WERI-Rb-1 (cell line): Measurements from ENCODE around the gene ASL.
"Not testable (repeated sequence)": the region's sequence is repeated elsewhere in the genome, so short reads cannot be mapped to it uniquely, and the experiment has no call there.

Source experiments
- DNase-seq: peaks from one replicate; pipeline ENCODE4 v3.0.0-alpha.2; 2020
- H3K27ac ChIP-seq: fragments of 250-450 bp; sonication (Bioruptor Pico); 2 replicates; pipeline ENCODE4 v1.5.1; 2020; ENCODE audit warnings: mild to moderate bottlenecking, moderate library complexity
- H3K27me3 ChIP-seq: fragments of 250-450 bp; sonication (Bioruptor Pico); 2 replicates; pipeline ENCODE4 v1.5.1; 2021; ENCODE audit warnings: mild to moderate bottlenecking, low read depth, moderate library complexity; ENCODE audit not compliant: insufficient read depth, severe bottlenecking
- H3K36me3 ChIP-seq: fragments of 250-450 bp; sonication (Bioruptor Pico); 2 replicates; pipeline ENCODE4 v1.5.1; 2020; ENCODE audit warnings: mild to moderate bottlenecking, moderate library complexity
- H3K4me3 ChIP-seq: 2 replicates; pipeline ENCODE4 v1.5.1; 2011; ENCODE audit warnings: low read depth, mild to moderate bottlenecking, control low read depth, low read length
- H3K9me3 ChIP-seq: fragments of 250-450 bp; sonication (Bioruptor Pico); 2 replicates; pipeline ENCODE4 v1.5.1; 2021; ENCODE audit warnings: mild to moderate bottlenecking, moderate library complexity; ENCODE audit not compliant: severe bottlenecking
- TF ChIP-seq, protein P1 (sequence below): IDR thresholded peaks from 2 replicates; pipeline ENCODE4 v1.5.1; 2011; ENCODE audit warnings: low read depth, mild to moderate bottlenecking, control low read depth, inconsistent platforms, low read length

ASL gene

DNA sequence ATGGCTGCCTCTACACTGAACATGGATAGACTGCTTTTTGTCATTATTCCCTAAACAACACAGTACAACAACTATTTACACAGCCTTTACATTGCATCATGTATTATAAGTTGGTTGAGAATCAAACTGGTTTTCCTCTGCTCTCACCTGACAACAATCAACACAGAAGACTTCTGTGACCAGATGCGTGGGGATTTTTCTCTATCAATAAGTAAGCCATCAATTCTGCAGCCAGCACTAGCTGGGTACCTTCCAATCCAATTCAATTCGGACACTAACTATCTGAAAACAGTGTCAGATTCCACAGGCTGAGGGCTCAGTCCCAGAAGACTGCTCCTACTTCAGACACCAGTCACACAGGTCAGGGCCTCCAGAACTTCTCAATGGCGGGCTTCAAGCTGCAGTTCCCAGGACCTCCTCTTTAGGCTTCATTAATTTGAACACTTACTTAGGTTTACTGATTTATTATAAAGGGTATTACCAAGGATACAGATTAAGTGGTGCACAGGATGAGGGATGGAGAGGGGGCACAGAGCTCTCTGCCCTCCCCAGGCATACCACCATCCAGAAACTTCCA, 36.4 kb upstream of the ASL start:
- DNase-seq, result no peak
- Histone ChIP-seq H3K9me3 (no peaks in the 10 kb centered on the region), H3K27me3 (no peaks in the 10 kb centered on the region), H3K36me3 (no peaks in the 10 kb centered on the region), H3K27ac (no peak overlapping the region), H3K4me3 (no peak overlapping the region)
- TF ChIP-seq, protein P1, sequence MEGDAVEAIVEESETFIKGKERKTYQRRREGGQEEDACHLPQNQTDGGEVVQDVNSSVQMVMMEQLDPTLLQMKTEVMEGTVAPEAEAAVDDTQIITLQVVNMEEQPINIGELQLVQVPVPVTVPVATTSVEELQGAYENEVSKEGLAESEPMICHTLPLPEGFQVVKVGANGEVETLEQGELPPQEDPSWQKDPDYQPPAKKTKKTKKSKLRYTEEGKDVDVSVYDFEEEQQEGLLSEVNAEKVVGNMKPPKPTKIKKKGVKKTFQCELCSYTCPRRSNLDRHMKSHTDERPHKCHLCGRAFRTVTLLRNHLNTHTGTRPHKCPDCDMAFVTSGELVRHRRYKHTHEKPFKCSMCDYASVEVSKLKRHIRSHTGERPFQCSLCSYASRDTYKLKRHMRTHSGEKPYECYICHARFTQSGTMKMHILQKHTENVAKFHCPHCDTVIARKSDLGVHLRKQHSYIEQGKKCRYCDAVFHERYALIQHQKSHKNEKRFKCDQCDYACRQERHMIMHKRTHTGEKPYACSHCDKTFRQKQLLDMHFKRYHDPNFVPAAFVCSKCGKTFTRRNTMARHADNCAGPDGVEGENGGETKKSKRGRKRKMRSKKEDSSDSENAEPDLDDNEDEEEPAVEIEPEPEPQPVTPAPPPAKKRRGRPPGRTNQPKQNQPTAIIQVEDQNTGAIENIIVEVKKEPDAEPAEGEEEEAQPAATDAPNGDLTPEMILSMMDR, result no peak

DNA sequence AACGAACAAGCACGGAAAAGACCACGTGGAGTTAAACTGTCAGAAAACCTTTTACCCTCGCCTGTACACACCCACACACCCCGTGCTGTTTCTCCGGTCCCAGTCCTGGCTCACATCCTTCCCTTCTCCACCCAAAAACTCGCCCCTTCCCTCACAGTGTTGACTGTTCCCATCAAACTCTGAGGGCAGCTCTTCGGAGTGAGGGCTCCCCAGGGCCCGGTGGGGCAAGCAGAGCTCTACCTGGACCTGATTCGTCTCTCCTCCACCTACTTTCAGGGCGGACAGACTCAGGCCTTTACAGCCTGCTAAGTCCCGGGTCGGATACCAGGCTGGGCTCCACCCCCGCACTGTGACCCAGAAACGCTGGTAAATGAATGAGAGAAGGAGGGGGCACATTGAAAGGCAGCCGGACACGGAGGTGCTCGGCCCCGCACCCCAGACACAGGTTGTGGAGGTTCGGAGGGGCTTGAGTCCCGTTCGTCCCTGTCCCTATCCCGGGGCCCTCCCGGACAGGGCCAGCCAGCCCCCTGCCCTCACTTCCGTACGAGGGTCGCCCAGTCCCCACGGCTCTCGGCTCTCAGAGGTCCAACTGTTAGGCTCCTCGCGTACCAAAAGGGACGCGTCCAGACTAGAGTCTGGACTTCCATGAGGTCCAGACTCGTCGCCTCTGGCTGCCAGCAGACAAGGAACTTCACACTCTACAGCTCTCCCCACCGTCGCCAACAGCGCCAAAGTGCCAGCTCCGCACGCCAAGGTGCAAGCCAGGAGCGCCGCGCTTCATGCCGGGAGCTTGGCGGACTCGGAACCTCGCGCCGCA, 31.7 kb upstream of the ASL start:
- no peak for DNase-seq
- TF ChIP-seq, protein P1, result no peak
- no peaks in the 10 kb centered on the region for H3K9me3 ChIP-seq

DNA sequence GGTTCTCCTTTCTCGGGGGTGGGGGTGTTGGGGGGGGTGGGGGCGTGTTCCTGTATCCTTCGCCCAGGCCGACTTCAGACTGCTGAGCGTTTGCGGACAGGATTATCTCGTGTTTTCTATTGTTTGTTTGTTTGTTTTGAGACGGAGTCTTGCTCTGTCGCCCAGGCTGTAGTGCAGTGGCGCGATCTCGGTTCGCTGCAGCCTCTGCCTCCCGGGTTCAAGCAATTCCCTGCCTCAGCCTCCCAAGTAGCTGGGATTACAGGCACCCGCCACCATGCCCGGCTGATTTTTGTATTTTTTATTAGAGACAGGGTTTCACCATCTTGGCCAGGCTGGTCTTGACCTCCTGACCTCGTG, 31.1 kb upstream of the ASL start:
- not testable (repeated sequence) for H3K27ac ChIP-seq, DNase-seq, H3K4me3 ChIP-seq, H3K9me3 ChIP-seq, H3K27me3 ChIP-seq, H3K36me3 ChIP-seq

More for the DNA sequence above, 31.7 kb upstream of the ASL start:
- Histone ChIP-seq H3K36me3 (no peaks in the 10 kb centered on the region), H3K4me3 (no peak overlapping the region), H3K27ac (no peak overlapping the region), H3K27me3 (no peaks in the 10 kb centered on the region)

DNA sequence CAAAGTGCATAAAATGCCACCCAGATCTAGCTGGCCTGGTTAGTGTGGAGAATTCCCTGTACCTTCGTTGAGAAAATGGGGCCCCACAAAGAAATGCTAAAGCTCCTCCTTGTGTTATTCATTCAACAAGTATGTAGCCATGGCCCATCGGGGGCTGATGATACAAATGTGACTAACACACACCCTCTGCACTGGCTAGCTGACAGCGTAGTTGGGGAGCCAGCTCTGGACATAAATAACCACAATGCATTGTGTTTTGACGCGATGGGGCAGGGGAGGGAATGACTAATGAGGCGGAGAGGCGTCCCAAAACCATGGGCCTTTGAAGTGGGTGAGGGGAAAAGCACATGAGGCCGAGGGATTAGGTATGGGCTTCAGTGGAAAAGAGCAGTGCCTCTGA, 28.2 kb upstream of the ASL start:
- Histone ChIP-seq H3K27me3 (no peaks in the 10 kb centered on the region), H3K36me3 (no peaks in the 10 kb centered on the region), H3K9me3 (no peaks in the 10 kb centered on the region), H3K27ac (no peak overlapping the region), H3K4me3 (no peak overlapping the region)
- DNase-seq, result no peak
- TF ChIP-seq, protein P1, result no peak

DNA sequence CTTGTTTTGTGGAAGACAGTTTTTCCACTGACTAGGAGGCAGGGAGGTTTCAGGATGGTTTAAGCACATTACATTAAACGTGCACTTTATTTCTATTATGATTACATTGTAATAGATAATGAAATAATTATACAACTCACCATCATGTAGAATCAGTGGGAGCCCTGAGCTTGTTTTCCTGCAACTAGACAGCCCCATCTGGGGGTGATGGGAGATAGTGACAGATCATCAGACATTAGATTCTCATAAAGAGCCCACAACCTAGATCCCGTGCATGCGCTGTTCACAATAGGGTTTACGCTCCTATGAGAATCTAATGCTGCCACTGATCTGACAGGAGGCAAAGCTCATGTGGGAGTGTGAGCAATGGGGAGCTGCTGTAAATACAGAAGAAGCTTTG, 25.7 kb upstream of the ASL start:
- DNase-seq, H3K4me3 ChIP-seq, H3K9me3 ChIP-seq, H3K36me3 ChIP-seq, H3K27me3 ChIP-seq, H3K27ac ChIP-seq: not testable (repeated sequence)

DNA sequence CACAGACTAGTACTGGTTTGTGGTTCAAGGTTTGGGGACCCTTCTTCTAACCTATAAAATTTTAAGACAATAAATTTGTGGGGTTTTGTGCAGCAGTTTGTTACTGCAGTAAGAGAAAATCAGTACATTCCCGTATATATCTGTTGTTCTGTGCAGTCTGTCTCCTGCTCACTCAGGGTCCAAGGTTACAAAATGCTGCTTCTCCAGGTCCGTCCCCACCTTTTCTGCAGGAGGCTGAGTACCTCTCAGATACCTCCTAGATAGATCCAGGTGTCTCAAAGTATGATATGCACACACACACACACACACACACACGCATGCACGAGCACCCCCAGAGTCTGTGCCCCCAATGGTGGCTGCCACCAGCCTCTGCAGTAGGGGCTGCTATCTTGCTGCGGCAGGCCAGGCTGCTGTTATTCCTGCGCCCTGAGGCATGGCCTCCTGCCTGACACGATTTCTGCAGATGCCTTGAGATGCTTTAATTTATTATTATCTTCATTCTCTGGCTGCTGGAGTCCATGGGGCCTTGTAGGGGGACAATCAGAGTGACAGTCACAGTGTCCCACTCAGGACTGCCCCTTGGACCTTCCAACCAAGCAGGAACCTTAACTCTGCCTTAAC, 25.2 kb upstream of the ASL start:
- no peaks in the 10 kb centered on the region for H3K9me3 ChIP-seq
- H3K27me3 ChIP-seq, result no peaks in the 10 kb centered on the region
- H3K4me3 ChIP-seq, result no peak overlapping the region
- TF ChIP-seq, protein P1, result no peak
- H3K36me3 ChIP-seq, result no peaks in the 10 kb centered on the region
- DNase-seq, result no peak
- H3K27ac ChIP-seq, result no peak overlapping the region
